HFFc6 (cell line): ENCODE measurements around the gene MIGA2. TPM values are rescaled to one million over a fixed set of nuclear protein-coding genes. Genes with fewer than 3 reads are reported as not detected.
"Not testable (repeated sequence)": the region's sequence is repeated elsewhere in the genome, so short reads cannot be mapped to it uniquely, and the experiment has no call there.

Experiments
- DNase-seq: peaks from one replicate; pipeline ENCODE4 v3.0.0-alpha.2; 2018
- H3K27ac Mint-ChIP-seq: 2 replicates; pipeline ENCODE4 v1.8.0; 2020; ENCODE audit warnings: mild to moderate bottlenecking, mixed read lengths
- H3K27me3 Mint-ChIP-seq: 2 replicates; pipeline ENCODE4 v1.8.0; 2021; ENCODE audit warnings: mild to moderate bottlenecking, moderate library complexity, mixed read lengths; ENCODE audit not compliant: insufficient read depth
- H3K36me3 Mint-ChIP-seq: 2 replicates; pipeline ENCODE4 v1.8.0; 2021; ENCODE audit warnings: low read depth, mixed read lengths
- H3K4me1 Mint-ChIP-seq: 2 replicates; pipeline ENCODE4 v1.8.0; 2020; ENCODE audit warnings: low read depth, mixed read lengths
- H3K4me3 Mint-ChIP-seq: 2 replicates; pipeline ENCODE4 v1.8.0; 2020; ENCODE audit warnings: mild to moderate bottlenecking, moderate library complexity, mixed read lengths
- H3K9me3 Mint-ChIP-seq: 2 replicates; pipeline ENCODE4 v1.8.0; 2020; ENCODE audit warnings: mild to moderate bottlenecking, mixed read lengths
- total RNA-seq, 6 experiments: library from RNA; stranded (reverse); fragmentation: NEBNext Ultra II Directional; extraction: Animal tissue kit (Norgen Biotek cat#: 25700); gene quantifications; 2 replicates in 1 of 6; 3 replicates in 5 of 6; pipeline ENCODE4 v1.2.3, GENCODE V29; 2021
- TF ChIP-seq, protein P1 (sequence below): fragments of 200-600 bp; sonication (generic); IDR thresholded peaks from 2 replicates; pipeline ENCODE4 v1.5.0; 2021; ENCODE audit warnings: antibody characterized with exemption, mild to moderate bottlenecking

The MIGA2 gene
- total RNA-seq, 6 experiments from 2014 or later = 20.2 to 30.2 (median 22.2) TPM

DNA sequence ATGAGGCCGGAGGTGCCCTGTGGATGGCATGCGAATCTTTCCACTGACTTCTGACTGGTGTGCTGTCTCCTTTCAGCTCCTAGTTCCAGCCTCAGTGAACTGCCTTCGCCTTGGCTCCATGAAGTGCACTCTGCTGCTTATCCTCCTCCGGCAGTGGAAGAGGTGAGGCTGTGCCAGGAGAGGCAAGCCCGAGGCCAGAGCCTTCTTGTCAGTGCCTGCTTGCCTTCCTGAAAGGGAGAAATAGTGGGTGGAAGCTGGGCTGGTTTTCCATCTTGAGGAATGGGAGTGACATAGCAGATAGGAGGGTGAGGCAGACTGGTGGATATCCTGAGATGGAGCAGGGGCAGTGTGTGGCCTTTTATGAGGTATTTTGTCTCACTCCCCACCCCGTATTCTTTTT is 38.0 kb upstream of the MIGA2 start:
- Mint-ChIP-seq H3K27me3 (peaks cover 1% of the 10 kb centered on the region), H3K27ac (no peak overlapping the region), H3K9me3 (no peaks in the 10 kb centered on the region), H3K36me3 (peaks cover 46% of the 10 kb centered on the region), H3K4me1 (no peaks in the 10 kb centered on the region), H3K4me3 (no peak overlapping the region)
- DNase-seq = no peak
- TF ChIP-seq, protein P1, sequence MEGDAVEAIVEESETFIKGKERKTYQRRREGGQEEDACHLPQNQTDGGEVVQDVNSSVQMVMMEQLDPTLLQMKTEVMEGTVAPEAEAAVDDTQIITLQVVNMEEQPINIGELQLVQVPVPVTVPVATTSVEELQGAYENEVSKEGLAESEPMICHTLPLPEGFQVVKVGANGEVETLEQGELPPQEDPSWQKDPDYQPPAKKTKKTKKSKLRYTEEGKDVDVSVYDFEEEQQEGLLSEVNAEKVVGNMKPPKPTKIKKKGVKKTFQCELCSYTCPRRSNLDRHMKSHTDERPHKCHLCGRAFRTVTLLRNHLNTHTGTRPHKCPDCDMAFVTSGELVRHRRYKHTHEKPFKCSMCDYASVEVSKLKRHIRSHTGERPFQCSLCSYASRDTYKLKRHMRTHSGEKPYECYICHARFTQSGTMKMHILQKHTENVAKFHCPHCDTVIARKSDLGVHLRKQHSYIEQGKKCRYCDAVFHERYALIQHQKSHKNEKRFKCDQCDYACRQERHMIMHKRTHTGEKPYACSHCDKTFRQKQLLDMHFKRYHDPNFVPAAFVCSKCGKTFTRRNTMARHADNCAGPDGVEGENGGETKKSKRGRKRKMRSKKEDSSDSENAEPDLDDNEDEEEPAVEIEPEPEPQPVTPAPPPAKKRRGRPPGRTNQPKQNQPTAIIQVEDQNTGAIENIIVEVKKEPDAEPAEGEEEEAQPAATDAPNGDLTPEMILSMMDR = no peak

DNA sequence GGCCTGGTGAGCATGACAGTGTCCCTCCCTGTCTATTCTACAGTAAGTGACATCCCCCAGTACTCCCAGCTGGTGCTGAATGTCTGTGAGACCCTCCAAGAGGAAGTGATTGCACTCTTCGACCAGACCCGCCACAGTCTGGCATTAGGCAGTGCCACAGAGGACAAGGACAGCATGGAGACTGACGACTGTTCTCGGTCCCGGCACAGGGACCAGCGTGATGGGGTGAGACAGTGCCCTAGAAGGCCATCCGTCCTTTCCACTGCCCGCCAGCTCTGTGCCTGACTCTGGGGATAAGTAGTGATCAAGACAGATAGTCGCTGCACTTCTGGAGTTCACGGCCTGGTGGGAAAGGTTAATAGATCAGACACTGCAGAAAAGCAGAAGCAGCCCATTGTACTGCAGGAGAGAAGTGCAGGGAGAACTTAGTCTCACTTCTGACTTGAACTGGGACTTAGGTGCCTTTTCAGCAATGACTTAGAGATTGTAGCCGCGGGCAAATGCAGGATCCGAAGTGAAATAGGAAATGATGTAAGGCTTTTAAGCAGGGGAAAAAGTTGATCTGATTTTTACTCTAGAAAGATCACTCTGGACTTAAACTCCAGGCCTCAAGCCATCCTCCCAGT is 36.7 kb upstream of the MIGA2 start:
- Mint-ChIP-seq H3K36me3 (peaks cover 35% of the 10 kb centered on the region), H3K4me1 (no peaks in the 10 kb centered on the region), H3K27ac (no peak overlapping the region), H3K27me3 (peaks cover 1% of the 10 kb centered on the region; the same call in 1 of the 2 replicates), H3K4me3 (no peak overlapping the region), H3K9me3 (no peaks in the 10 kb centered on the region)
- DNase-seq = no peak
- TF ChIP-seq, protein P1 = no peak

DNA sequence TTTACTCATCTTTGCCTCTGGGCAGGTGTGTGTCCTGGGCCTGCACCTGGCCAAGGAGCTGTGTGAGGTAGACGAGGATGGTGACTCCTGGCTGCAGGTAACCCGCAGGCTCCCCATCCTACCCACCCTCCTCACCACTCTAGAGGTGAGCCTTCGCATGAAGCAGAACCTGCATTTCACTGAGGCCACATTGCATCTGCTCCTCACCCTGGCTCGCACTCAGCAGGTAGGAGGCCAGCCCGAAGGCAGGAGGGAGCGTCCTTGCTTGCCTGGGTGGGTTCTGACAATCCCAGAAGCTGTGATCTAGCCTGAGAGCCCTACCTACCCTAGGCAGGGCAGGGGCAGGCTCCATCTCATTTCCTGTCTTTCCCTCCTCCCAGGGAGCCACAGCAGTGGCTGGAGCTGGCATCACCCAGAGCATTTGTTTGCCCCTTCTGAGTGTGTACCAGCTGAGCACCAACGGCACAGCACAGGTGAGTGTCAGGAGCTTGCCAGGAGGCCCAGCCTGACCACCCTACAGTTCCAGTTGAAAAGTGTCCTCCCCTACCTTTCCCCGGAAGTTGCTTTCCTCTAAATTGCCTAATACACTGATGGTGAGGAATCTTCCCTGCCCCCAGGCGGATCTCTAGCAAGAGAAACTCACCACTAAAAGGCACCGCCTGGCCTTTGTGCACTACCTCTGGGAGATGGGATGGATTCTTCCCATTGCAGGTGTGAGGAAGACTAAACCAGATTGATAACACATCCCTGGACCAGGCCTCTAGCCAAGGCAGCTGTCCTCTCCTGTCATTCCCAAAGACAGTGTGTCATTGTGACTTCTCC is 34.7 kb upstream of the MIGA2 start:
- H3K27me3 Mint-ChIP-seq = peaks cover 3% of the 10 kb centered on the region
- DNase-seq = no peak
- no peaks in the 10 kb centered on the region for H3K4me1 Mint-ChIP-seq
- no peak overlapping the region for H3K27ac Mint-ChIP-seq
- TF ChIP-seq, protein P1 = no peak
- peaks cover 25% of the 10 kb centered on the region for H3K36me3 Mint-ChIP-seq
- no peak overlapping the region for H3K4me3 Mint-ChIP-seq
- H3K9me3 Mint-ChIP-seq = no peaks in the 10 kb centered on the region

DNA sequence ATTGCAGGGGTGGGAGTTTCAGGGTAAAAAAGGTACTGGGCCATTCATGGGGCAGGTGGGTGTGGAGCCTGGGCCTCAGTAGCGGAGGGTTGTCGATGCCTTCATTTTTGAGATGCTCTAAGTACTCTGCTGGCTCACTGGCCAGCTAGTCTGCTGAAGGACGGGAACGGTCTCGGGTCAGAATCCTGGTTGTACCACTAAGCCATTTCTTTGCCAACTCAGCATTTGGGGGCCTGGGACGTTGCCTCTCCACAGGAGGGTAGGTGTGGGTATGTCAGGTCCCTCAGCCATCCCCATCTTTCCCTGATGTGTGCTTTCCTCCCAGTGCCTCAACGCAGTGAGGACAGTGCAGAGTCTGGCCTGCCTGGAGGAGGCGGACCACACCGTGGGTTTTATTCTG is 33.4 kb upstream of the MIGA2 start:
- peaks cover 17% of the 10 kb centered on the region; the same call in 1 of the 2 replicates for H3K36me3 Mint-ChIP-seq
- DNase-seq = no peak
- H3K27ac Mint-ChIP-seq = no peak overlapping the region
- peaks cover 4% of the 10 kb centered on the region for H3K27me3 Mint-ChIP-seq
- TF ChIP-seq, protein P1 = no peak
- no peaks in the 10 kb centered on the region for H3K9me3 Mint-ChIP-seq
- no peaks in the 10 kb centered on the region for H3K4me1 Mint-ChIP-seq
- no peak overlapping the region for H3K4me3 Mint-ChIP-seq

DNA sequence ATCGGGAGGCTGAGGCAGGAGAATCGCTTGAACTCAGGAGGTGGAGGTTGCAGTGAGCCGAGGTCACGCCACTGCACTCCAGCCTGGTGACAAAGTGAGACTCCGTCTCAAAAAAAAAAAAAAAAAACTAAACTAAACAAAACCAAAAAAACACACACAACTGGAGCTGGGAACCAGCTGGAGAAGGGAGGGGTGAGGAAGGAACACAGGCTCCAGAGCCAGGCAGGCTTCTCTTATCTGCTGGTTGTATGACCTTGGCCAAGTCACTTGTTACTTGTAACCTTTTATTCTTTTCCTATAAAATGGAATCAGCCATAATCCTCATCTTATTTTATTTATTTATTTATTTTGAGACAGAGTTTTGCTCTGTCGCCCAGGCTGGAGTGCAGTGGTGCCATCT is 32.3 kb upstream of the MIGA2 start:
- H3K4me3 Mint-ChIP-seq, H3K4me1 Mint-ChIP-seq, H3K27ac Mint-ChIP-seq, DNase-seq, H3K9me3 Mint-ChIP-seq, H3K27me3 Mint-ChIP-seq: not testable (repeated sequence)
- H3K36me3 Mint-ChIP-seq = peaks cover 14% of the 10 kb centered on the region; the same call in 1 of the 2 replicates

DNA sequence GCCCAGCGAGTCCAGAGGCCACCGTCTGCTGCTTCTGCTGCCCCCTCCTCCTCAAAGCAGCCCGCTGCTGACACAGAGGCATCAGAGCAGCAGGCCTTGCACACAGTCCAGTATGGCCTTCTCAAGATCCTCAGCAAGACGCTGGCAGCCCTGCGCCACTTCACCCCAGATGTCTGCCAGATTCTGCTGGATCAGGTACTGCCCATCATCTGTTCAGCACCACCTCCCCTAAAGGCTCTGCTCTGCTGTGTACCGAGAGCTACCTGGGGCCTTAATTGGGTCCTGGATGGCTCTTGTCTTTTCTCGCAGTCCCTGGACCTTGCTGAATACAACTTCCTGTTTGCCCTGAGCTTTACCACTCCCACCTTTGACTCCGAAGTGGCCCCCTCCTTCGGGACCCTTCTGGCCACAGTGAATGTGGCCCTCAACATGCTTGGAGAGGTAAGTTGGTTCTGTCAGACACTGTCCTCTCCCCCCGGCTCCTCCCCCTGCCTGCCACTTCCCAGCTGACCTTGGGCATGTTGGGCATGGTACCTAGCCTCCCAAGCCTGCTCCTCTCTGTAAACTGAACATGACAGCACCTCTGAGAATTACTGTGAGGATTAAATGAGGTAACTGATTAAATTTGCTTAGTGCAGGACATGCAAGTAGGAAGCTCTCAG is 31.0 kb upstream of the MIGA2 start:
- H3K27me3 Mint-ChIP-seq = peaks cover 4% of the 10 kb centered on the region
- H3K36me3 Mint-ChIP-seq = peaks cover 14% of the 10 kb centered on the region; the same call in 1 of the 2 replicates
- TF ChIP-seq, protein P1 = no peak
- no peak overlapping the region for H3K4me3 Mint-ChIP-seq
- H3K27ac Mint-ChIP-seq = no peak overlapping the region
- DNase-seq = no peak
- H3K4me1 Mint-ChIP-seq = no peaks in the 10 kb centered on the region
- no peaks in the 10 kb centered on the region for H3K9me3 Mint-ChIP-seq
